Heart left ventricle (tissue), 13 donors: Measurements from ENCODE around the gene VCL.

Source experiments
- POLR2A ChIP-seq, 2 donors: fragments of 450-650 bp; IDR thresholded peaks; one replicate each; pipeline ENCODE4 v1.6.1; 2017; ENCODE audit warnings: antibody characterized with exemption in 2 of 2, mild to moderate bottlenecking in 2 of 2, moderate library complexity in 2 of 2
- TF ChIP-seq, protein P1 (sequence below), 12 donors: fragments of 200-600 bp; sonication (generic) in 4 of 12; IDR thresholded peaks; one replicate each; pipeline versions ENCODE4 v1.5.0 to v1.8.0; 2018 to 2022; ENCODE audit warnings: antibody characterized with exemption in 12 of 12, mild to moderate bottlenecking in 5 of 12
- donor health status: ischemic (EF 13 %, LVEDD 7.1; RV severe dilation, severe dysfunction).
- donor health status: DM: no; HTN: yes; CAD: no.
- donor health status: DM: no; HTN: no; CAD: no.
- donor health status: ischemic (EF 25% LVEDD 6.9; RV normal size, moderate dysfunction).
- donor health status: ischemic (EF 25% LVEDD 5.7; RV mildly dilated, moderate dysfunction).
- donor health status: ischemic (EF 35%, LVEDD 5.7; RV mildly dilated, moderate dysfunction).
- donor health status: nonischemic (EF 11% LVEDD 7.7; RV severe dilation, severe dysfunction).
- donor health status: DM: yes; HTN: yes; CAD: no.
- donor health status: PGD.
- donor health status: ischemic (EF 29% LVEDD 5.4; RV normal size, mild dysfunction).
- donor health status: nonischemic (EF 23%, LVEDD 6.1; RV moderate dilation, normal function).

DNA sequence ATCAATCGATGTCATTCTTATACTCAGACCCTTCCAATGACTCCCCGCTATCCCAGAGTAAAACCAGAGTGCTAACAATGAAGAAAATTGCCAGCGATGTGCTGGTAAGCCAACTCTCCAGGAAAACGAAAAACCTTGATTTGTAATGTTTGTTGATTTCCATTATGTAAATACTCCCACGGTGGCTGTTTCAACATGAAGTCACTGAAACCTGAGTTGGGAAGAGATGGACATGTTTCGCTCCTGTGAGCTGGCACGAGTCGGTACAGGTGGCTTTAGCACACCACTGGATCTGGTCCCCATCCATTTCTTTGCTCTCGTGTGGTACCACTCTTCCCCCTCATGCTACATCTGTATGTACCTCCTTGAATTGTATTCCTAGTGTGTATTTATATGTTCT, 99.9 kb downstream of the VCL start:
- TF ChIP-seq POLR2A (IDR thresholded peaks at IDR 0.05): no peak
- TF ChIP-seq, protein P1, sequence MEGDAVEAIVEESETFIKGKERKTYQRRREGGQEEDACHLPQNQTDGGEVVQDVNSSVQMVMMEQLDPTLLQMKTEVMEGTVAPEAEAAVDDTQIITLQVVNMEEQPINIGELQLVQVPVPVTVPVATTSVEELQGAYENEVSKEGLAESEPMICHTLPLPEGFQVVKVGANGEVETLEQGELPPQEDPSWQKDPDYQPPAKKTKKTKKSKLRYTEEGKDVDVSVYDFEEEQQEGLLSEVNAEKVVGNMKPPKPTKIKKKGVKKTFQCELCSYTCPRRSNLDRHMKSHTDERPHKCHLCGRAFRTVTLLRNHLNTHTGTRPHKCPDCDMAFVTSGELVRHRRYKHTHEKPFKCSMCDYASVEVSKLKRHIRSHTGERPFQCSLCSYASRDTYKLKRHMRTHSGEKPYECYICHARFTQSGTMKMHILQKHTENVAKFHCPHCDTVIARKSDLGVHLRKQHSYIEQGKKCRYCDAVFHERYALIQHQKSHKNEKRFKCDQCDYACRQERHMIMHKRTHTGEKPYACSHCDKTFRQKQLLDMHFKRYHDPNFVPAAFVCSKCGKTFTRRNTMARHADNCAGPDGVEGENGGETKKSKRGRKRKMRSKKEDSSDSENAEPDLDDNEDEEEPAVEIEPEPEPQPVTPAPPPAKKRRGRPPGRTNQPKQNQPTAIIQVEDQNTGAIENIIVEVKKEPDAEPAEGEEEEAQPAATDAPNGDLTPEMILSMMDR (IDR thresholded peaks at IDR 0.05): no peak
